ENCODE measurements around the gene PHLDA2. TPM values are rescaled to one million over a fixed set of nuclear protein-coding genes. Genes with fewer than 3 reads are reported as not detected.

PHLDA2 gene
- total and polyA plus RNA-seq, 2 of the 13 experiments (the other 11 are each of a cell fraction or from before 2014, with no cell fraction given): 0.55 to 0.78 TPM

DNA sequence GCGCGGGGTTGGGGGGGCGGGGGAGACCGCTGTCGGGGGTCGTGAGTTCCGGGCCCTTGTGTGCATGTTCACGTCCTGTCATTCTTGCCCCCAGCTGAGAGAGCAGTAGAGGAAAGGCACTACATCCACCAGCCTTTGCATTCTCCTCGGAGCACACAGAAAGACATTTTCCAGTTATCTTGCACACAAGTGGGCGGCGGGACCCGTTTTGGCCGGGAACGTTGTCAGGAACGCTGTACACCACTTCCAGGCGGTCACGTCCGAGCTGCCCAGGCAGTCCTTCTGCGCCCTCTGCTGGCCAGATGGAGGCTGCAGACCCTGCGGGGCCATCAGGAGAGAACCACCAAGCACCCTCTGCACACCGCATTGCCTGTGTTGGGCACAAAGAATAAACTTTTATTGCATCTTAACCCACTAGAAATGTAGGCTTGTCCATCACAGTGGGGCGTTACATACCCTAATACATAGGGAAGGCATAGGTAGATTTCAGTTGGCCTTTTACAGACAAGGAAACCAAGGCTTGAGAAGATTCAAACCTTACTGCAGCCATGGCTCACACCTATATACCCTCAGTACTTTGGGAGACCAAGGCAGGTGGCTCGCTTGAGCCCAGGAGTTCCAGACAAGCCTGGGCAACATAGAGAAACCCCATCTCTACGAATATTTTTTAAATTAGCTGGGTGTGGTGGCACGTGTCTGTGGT is 40.8 kb downstream of the PHLDA2 start:
- CTCF ChIA-PET (ENCODE audit: low intra/inter-chr PET ratio, low total read pairs): interaction anchor here (0.8 to 8.6 kb wide), 3 partner anchors 196 to 356 kb away, joined by 3 to 148 read pairs (median 25); no protein-coding TSS in a partner anchor
- Histone ChIP-seq H3K9me3 (ENCODE audit: low read length) (no peaks in the 10 kb centered on the region), H3K4me2 (ENCODE audit: low read depth, low read length) (no peak overlapping the region; the same call in 1 of the 2 replicates), H3K79me2 (ENCODE audit: insufficient read depth, low read length) (no peaks in the 10 kb centered on the region), H3K27me3 (ENCODE audit: control insufficient read depth in 1 of 2, insufficient read depth in 2 of 2, low read length in 2 of 2) (peaks cover 3 to 10% of the 10 kb centered on the region in 2 experiments; a peak in 3 of 5 replicates), H2AFZ (ENCODE audit: low read length) (no peak overlapping the region), H3K9ac (ENCODE audit: insufficient read depth, low read depth, low read length) (no peak overlapping the region), H3K36me3 (replicated peaks in 1 of 2; ENCODE audit: control insufficient read depth in 1 of 2, insufficient read depth in 2 of 2, low read length in 2 of 2) (no peaks in the 10 kb centered on the region), H3K4me1 (ENCODE audit: insufficient read depth, low read length) (peaks cover 39% of the 10 kb centered on the region), H3K4me3 (replicated peaks in 1 of 3; ENCODE audit: insufficient read depth in 1 of 3, low read depth in 2 of 3, low read length in 3 of 3) (no peak overlapping the region), H3K27ac (ENCODE audit: extremely low read length, insufficient read depth, low read length) (no peak overlapping the region), H4K20me1 (ENCODE audit: insufficient read depth, low read length) (no peaks in the 10 kb centered on the region)
- POLR2A ChIA-PET: interaction anchor here (0.9 to 2.7 kb wide), 2 partner anchors 14 to 325 kb away, joined by 3 to 10 read pairs; a partner anchor contains a TSS
- in situ Hi-C loops (cut with HindIII; ENCODE audit: extremely low pct_ligation_motif_present, low pct_unique_long_range_greater_than_20kb): loop anchor here (5.0 kb wide), 1 partner anchor 356 kb away; no protein-coding TSS in a partner anchor
- ATAC-seq (peak; percentile 84), DNase-seq (ENCODE audit: low spot score) (peak; percentile 67), FAIRE-seq (peak; percentile 18)
- 68% methylated on average over 8 of the region's 25 CpGs for WGBS (ENCODE audit: low lambda C conversion rate)
- no TSS peak for BruUV-seq (replicated peaks)
- intact Hi-C loops (cut with micrococcal nuclease; ENCODE audit: unreplicated experiment): loop anchor here (1.0 to 5.0 kb wide), 3 partner anchors 196 to 356 kb away; no protein-coding TSS in a partner anchor
- TF ChIP-seq ZNF430 (CRISPR knock-in tag; IDR thresholded peaks at IDR 0.05) (0 out of 2 replicates have a peak, but pooled peaks have one; percentile 47), SOX13 (IDR thresholded peaks at IDR 0.05) (no peak), SOX13 (CRISPR knock-in tag; conservative IDR thresholded peaks at IDR 0.05 in 1 of 2, IDR thresholded peaks at IDR 0.05 in 1 of 2) (0 out of 4 replicates have a peak, but pooled peaks of 1 of the 2 experiments have one; percentile 19), IRF2 (CRISPR knock-in tag; IDR thresholded peaks at IDR 0.05) (peak; percentile 55; the same call in 1 of the 2 replicates), GMEB2 (CRISPR knock-in tag; IDR thresholded peaks at IDR 0.05; ENCODE audit: low read depth) (no peak), RARG (CRISPR knock-in tag; IDR thresholded peaks at IDR 0.05; ENCODE audit: low read depth) (no peak), TEAD3 (CRISPR knock-in tag; optimal IDR thresholded peaks at IDR 0.05; ENCODE audit: borderline replicate concordance) (peak; percentile 61), RAD21 (CRISPR knock-in tag; IDR thresholded peaks at IDR 0.05) (peak; percentile 96), THAP11 (CRISPR knock-in tag; IDR thresholded peaks at IDR 0.05) (0 out of 2 replicates have a peak, but pooled peaks have one; percentile 31), EP300 (IDR thresholded peaks at IDR 0.05; ENCODE audit: low read depth in 2 of 2, low read length in 2 of 2) (no peak), EP300 (CRISPR knock-in tag; IDR thresholded peaks at IDR 0.05; ENCODE audit: borderline replicate concordance) (no peak), ZNF432 (CRISPR knock-in tag; IDR thresholded peaks at IDR 0.05; ENCODE audit: borderline replicate concordance) (no peak), IKZF1 (IDR thresholded peaks at IDR 0.05) (no peak)
- TF ChIP-seq, protein P1, sequence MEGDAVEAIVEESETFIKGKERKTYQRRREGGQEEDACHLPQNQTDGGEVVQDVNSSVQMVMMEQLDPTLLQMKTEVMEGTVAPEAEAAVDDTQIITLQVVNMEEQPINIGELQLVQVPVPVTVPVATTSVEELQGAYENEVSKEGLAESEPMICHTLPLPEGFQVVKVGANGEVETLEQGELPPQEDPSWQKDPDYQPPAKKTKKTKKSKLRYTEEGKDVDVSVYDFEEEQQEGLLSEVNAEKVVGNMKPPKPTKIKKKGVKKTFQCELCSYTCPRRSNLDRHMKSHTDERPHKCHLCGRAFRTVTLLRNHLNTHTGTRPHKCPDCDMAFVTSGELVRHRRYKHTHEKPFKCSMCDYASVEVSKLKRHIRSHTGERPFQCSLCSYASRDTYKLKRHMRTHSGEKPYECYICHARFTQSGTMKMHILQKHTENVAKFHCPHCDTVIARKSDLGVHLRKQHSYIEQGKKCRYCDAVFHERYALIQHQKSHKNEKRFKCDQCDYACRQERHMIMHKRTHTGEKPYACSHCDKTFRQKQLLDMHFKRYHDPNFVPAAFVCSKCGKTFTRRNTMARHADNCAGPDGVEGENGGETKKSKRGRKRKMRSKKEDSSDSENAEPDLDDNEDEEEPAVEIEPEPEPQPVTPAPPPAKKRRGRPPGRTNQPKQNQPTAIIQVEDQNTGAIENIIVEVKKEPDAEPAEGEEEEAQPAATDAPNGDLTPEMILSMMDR (CRISPR knock-in tag; IDR thresholded peaks at IDR 0.05): peak; percentile 98
- TF ChIP-seq, protein P2, sequence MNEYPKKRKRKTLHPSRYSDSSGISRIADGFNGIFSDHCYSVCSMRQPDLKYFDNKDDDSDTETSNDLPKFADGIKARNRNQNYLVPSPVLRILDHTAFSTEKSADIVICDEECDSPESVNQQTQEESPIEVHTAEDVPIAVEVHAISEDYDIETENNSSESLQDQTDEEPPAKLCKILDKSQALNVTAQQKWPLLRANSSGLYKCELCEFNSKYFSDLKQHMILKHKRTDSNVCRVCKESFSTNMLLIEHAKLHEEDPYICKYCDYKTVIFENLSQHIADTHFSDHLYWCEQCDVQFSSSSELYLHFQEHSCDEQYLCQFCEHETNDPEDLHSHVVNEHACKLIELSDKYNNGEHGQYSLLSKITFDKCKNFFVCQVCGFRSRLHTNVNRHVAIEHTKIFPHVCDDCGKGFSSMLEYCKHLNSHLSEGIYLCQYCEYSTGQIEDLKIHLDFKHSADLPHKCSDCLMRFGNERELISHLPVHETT (CRISPR knock-in tag; conservative IDR thresholded peaks at IDR 0.05): no peak
- TF ChIP-seq, protein P3, sequence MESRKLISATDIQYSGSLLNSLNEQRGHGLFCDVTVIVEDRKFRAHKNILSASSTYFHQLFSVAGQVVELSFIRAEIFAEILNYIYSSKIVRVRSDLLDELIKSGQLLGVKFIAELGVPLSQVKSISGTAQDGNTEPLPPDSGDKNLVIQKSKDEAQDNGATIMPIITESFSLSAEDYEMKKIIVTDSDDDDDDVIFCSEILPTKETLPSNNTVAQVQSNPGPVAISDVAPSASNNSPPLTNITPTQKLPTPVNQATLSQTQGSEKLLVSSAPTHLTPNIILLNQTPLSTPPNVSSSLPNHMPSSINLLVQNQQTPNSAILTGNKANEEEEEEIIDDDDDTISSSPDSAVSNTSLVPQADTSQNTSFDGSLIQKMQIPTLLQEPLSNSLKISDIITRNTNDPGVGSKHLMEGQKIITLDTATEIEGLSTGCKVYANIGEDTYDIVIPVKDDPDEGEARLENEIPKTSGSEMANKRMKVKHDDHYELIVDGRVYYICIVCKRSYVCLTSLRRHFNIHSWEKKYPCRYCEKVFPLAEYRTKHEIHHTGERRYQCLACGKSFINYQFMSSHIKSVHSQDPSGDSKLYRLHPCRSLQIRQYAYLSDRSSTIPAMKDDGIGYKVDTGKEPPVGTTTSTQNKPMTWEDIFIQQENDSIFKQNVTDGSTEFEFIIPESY (CRISPR knock-in tag; IDR thresholded peaks at IDR 0.05): peak; percentile 82

Measured in HepG2 (cell line).